NK-92 treated with Interleukin-12 subunit alpha and Interleukin-12 subunit beta, amount 100 ng/mL, for 24 hours (cell line): ENCODE data around the gene CAPN5.
"Not testable (repeated sequence)": the region's sequence is repeated elsewhere in the genome, so short reads cannot be mapped to it uniquely, and the experiment has no call there.

Source experiments
- DNase-seq: peaks from one replicate; lab custom pipeline; 2025; lab: John Stamatoyannopoulos, UW

Gene CAPN5

GRCh38 chr11:77083566-77084245 is 16.9 kb downstream of the CAPN5 start:
- no peak for DNase-seq

GRCh38 chr11:77084581-77085191 is 17.9 kb downstream of the CAPN5 start:
- DNase-seq: no peak

- no peak for DNase-seq
These were observed 18.9 kb downstream of the CAPN5 start for GRCh38 chr11:77085652-77086051.

- DNase-seq: no peak
These were observed 20.0 kb downstream of the CAPN5 start for GRCh38 chr11:77086521-77087472.

- no peak for DNase-seq
These were observed 21.0 kb downstream of the CAPN5 start for GRCh38 chr11:77087723-77088225.

GRCh38 chr11:77088236-77089003 is 21.6 kb downstream of the CAPN5 start:
- DNase-seq: no peak

GRCh38 chr11:77089004-77089545 is 22.3 kb downstream of the CAPN5 start:
- DNase-seq: no peak

GRCh38 chr11:77090046-77090372 is 23.2 kb downstream of the CAPN5 start:
- no peak for DNase-seq

- DNase-seq: no peak
These were observed 23.8 kb downstream of the CAPN5 start for GRCh38 chr11:77090373-77091111.

- peak; percentile 43 for DNase-seq
These were observed 24.6 kb downstream of the CAPN5 start for GRCh38 chr11:77091146-77091940.

- DNase-seq: no peak
These were observed 25.6 kb downstream of the CAPN5 start for GRCh38 chr11:77092382-77092781.

GRCh38 chr11:77093056-77093891 is 26.5 kb downstream of the CAPN5 start:
- no peak for DNase-seq

GRCh38 chr11:77093987-77094840 is 27.4 kb downstream of the CAPN5 start:
- no peak for DNase-seq

- no peak for DNase-seq
These were observed 28.1 kb downstream of the CAPN5 start for GRCh38 chr11:77094841-77095365.

GRCh38 chr11:77095551-77096490 is 29.1 kb downstream of the CAPN5 start:
- no peak for DNase-seq

- no peak for DNase-seq
These were observed 29.8 kb downstream of the CAPN5 start for GRCh38 chr11:77096591-77097019.

GRCh38 chr11:77097180-77097579 is 30.4 kb downstream of the CAPN5 start:
- not testable (repeated sequence) for DNase-seq
